Activated CD4-positive, alpha-beta T cell treated with anti-CD3 and anti-CD28 coated beads, Interleukin-2, amount 50 U/mL, for 48 hours (primary cell): ENCODE results near the gene MYO3B.
"Not testable (repeated sequence)": the region's sequence is repeated elsewhere in the genome, so short reads cannot be mapped to it uniquely, and the experiment has no call there.

Experiments used
- DNase-seq, 2 experiments: peaks; one replicate each; pipeline ENCODE4 v3.0.0-alpha.2; 2020

The MYO3B gene

GRCh38 chr2:170449034-170449433 is 271.1 kb downstream of the MYO3B start:
- DNase-seq: no peak

GRCh38 chr2:170454471-170455372 is 276.8 kb downstream of the MYO3B start:
- DNase-seq: no peak

- no peak for DNase-seq
These were observed 277.9 kb downstream of the MYO3B start for GRCh38 chr2:170455617-170456426.

- DNase-seq: no peak
These were observed 279.0 kb downstream of the MYO3B start for GRCh38 chr2:170456914-170457313.

- no peak for DNase-seq
These were observed 279.8 kb downstream of the MYO3B start for GRCh38 chr2:170457742-170458141.

- DNase-seq: no peak
These were observed 283.9 kb downstream of the MYO3B start for GRCh38 chr2:170461889-170462288.

GRCh38 chr2:170462433-170463205 is 284.7 kb downstream of the MYO3B start:
- no peak for DNase-seq

GRCh38 chr2:170463206-170463537 is 285.2 kb downstream of the MYO3B start:
- no peak for DNase-seq

GRCh38 chr2:170464268-170464667 is 286.3 kb downstream of the MYO3B start:
- DNase-seq: no peak

GRCh38 chr2:170465241-170465640 is 287.3 kb downstream of the MYO3B start:
- DNase-seq: no peak

GRCh38 chr2:170466632-170467031 is 288.7 kb downstream of the MYO3B start:
- DNase-seq: no peak

- DNase-seq: no peak
These were observed 289.8 kb downstream of the MYO3B start for GRCh38 chr2:170467568-170468422.

- DNase-seq: no peak
These were observed 290.6 kb downstream of the MYO3B start for GRCh38 chr2:170468557-170468956.

- not testable (repeated sequence) for DNase-seq
These were observed 294.6 kb downstream of the MYO3B start for GRCh38 chr2:170472498-170472897.

GRCh38 chr2:170475878-170476277 is 297.9 kb downstream of the MYO3B start:
- no peak for DNase-seq

- no peak for DNase-seq
These were observed 299.7 kb downstream of the MYO3B start for GRCh38 chr2:170477630-170478029.

- DNase-seq: no peak
These were observed 303.3 kb downstream of the MYO3B start for GRCh38 chr2:170481201-170481600.

GRCh38 chr2:170484552-170484951 is 306.6 kb downstream of the MYO3B start:
- no peak for DNase-seq

GRCh38 chr2:170485254-170486026 is 307.5 kb downstream of the MYO3B start:
- DNase-seq: no peak

- DNase-seq: no peak
These were observed 308.8 kb downstream of the MYO3B start for GRCh38 chr2:170486730-170487129.

GRCh38 chr2:170488807-170489206 is 310.9 kb downstream of the MYO3B start:
- no peak for DNase-seq
